Left cardiac atrium (tissue), 4 donors: ENCODE results near the gene SCAPER. TPM values are rescaled to one million over a fixed set of nuclear protein-coding genes. Genes with fewer than 3 reads are reported as not detected.

ENCODE experiments used
- ATAC-seq, 2 donors: fragments of 200-7000 bp; cut with Tn5 transposase; one replicate each; pipeline ENCODE4 v1.9.1; 2020; ENCODE audit warnings: mild to moderate bottlenecking in 2 of 2, moderate library complexity in 2 of 2
- DNase-seq: peaks from one replicate; pipeline ENCODE4 v3.0.0-alpha.2; 2020
- intact Hi-C, 2 donors: fragments of 100-400 bp; cut with DNase I; formaldehyde crosslinking; loops; one replicate each; pipeline versions ENCODE4 v1.14.1 to v1.15.1; 2022 to 2023
- total RNA-seq, 2 donors: library from RNA; stranded (reverse); fragmentation: NEBNext Ultra II Directional; extraction: Animal tissue kit (Norgen Biotek cat#: 25700); gene quantifications; one replicate each; pipeline ENCODE4 v1.2.1, GENCODE V29; 2021
- donor health status: DM: no; HTN: yes; CAD: no.
- donor health status: DM: no; HTN: yes; CAD: no; lungs with severe emphysema.
- donor health status: DM: yes; HTN: yes; CAD: no.
- donor health status: Dilated cardiomyopathy.

SCAPER gene
- total RNA-seq, 2 donors from 2014 or later, result 28.9 to 30.1 TPM

DNA sequence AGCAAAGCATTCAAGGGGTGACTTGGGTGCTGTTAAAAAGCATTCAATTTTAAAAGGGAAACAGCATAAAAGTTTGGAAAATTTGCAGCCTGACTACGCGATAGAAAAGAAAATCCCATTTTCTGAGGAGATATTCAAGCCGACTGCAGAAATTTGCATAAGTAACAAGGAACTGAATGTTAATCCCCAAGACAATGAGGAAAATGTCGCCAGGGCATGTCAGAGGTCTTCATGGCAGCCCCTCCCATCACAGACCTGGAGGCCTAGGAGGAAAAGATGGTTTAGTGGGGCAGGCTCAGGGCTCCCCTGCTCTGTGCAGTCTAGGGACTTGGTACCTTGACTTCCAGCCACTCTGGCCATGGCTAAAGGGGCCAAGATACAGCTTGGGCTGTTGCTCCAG is 475.5 kb downstream of the SCAPER start:
- DNase-seq (no peak), ATAC-seq (no peak)
- intact Hi-C loops, result no loop called here

DNA sequence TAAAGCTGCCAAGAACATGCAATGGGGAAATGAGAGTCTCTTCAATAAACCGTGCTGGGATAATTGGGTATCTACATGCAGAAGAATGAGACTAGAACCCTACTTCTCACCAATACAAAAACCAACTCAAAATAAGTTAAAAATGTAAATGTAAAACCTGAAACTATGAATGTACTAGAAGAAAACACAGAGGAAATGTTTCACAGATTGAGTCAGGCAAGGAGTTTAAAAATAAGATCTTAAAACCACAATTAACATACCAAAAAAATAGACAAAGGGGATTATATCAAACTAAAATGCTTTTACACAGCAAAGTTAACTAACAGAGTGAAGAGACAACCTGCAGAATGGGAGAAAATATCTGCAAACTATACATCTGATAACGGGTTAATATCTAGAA is 478.2 kb downstream of the SCAPER start:
- no peak for ATAC-seq
- intact Hi-C loops, result no loop called here
- no peak for DNase-seq

DNA sequence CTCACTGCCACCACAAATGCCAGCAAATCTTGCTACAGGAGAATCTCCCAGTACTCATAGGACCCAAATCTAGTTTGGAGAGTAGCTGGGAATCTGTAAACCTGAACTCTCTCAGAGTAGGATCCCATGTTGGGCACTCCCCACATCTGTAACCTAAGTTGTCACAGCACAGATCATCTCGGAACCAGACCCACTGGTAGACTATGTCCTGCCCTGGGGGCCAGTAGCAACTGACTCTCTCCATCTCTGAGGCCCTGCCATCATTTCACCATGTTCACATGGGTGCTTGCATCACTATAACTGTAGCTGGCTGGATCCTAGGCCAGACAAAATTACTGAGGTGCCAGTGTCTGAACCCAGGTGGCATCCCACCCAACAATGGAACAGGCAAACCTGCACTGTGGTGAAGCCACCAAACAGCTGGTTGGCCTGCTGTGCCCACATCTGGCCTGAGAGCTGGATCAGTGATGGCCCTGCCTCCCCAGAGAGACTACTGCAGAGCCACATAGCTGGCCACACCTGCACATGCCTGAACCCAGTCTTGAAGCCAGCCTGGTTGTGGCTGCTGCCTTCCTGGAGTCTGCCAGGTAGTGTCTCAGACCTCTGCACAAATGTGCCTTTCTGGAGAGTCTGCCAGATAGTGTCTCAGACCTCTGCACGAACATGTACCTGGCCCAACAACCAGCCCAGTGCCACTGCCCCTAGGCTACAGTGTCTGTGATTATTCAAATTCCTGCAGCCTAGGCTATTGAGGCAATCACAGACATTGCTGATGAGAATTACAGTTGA is 486.6 kb downstream of the SCAPER start:
- no peak for DNase-seq
- intact Hi-C loops, result no loop called here
- no peak for ATAC-seq

DNA sequence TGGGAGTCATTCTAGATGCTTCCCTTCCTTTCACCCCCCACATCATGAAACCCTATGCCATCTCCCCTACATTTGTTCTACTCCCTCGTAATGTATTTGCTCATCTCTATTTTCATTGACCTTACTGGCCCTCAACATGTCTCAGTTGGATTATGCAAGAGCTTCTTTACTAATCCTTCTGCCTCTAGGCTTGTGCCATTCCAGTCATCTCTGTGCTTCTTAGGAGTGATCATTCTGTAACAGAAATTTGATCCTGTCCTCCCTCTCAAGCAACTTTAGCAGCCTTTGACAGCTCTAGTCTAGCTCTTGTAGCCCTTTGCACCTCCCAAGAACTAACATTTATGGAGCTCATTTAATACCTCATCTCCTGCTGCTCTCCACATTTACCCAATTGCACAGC is 503.9 kb downstream of the SCAPER start:
- DNase-seq, result no peak
- no peak for ATAC-seq
- intact Hi-C loops, result no loop called here

DNA sequence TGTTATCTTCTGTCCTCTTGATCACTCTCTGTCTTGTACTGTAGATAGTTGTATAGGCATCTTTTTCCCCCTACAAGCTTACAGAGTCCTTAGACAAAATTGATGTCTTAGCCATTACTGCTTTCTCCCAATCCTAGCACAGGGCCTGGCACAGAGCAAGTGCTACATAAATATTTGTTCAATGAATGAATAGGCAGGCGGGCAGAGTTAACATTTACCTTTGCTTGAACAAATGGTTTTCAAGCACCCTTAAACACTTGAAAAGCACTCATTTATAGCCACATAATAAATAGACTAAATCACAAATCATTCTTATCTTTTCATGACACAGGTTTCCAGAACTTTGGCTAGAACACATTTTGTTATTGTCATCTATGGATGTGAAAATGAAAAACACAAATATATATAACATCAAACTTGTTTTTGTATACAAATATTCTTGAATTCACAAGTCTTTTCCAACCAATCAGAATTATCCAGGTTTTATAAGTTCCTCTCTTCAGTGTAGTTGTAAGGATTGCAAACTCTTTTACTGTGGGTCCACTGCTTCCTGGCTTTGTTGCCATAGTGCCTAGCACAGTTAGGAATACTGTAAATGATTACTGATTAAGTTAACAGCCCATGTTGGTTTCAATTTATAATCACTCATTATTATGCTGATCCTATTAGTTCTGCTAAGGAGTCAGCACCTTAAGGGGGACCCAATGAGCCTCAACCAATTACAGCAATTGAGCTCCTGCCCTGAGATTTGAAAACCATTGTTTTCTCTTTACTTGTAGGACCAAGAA is 506.6 kb downstream of the SCAPER start:
- ATAC-seq, result no peak
- DNase-seq, result no peak
- intact Hi-C loops, result no loop called here

DNA sequence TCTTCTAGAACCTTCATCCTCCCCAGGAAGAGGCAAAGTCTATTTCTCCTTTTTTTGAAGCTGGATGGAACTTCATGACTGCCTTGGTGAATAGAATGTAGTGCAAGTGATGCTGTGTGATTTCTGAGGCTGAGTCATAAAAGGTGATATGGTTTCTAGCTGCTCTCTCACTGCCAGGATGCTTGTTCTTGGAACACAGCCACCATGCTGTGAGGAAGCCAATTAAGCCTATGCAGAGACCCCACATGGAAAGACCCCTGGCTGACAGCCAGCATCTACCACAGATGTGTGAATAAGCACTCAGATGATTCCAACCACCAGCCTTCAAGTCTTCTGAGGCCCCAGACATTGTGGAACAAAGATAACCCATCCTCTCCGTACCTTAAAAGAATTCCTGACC is 511.5 kb downstream of the SCAPER start:
- ATAC-seq, result no peak
- intact Hi-C loops, result no loop called here
- DNase-seq, result no peak

DNA sequence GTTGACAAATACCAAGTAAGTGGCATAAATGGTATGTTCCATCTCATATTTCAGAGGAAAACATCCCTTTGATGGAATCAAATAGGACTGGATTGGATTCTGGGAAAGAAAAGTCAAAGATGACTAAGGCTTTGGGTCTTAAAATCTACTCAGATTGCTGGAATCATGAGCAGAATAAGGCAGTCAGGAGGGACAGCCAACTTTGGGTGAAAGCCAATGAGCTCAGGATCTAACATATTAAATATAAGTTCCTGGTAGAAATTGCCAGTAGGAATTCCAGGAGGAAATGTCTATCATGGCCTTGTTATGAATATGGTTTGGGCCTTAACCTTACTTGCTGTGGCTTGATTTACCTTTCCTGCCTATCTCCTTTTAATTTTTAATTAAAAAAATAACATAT is 513.3 kb downstream of the SCAPER start:
- ATAC-seq (no peak), DNase-seq (no peak)
- intact Hi-C loops, result no loop called here

DNA sequence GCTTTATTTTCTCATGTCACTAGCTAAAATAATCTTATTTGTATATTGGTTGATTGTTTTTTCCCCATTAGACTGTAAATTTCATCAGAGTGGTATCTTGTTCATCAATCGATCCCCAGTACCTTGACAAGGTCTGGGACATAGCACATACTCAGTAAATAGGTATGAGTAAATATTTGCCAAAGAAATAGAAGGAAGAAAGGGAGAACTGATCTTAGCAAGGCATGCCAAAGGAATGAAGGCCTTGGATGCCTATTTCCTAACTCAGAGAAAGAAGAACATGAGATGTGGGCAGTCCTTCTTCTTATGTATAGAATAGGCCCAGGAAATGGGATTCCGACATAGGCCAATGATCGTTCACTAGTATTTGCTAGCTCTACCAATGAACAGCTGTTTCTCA is 513.8 kb downstream of the SCAPER start:
- intact Hi-C loops, result no loop called here
- DNase-seq, result no peak
- ATAC-seq, result no peak

DNA sequence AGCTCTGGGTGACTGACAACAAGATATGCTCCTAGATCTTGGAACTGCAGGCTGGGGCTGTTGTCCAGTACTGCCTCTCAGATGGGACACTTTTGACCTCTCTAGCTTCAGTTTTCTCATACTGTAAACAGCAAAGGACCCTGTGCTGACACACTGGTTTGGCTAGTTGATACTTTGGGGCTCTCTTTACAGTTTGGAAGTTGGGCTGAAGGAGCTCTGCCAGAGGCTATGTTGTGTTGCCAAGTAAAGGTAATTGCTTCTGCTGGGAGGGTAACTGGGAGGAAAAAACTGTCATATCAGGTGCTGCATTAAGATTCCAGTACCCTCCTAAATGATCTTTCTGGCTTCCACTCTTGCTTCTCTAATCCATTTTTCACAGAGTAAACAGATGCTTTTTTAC is 514.6 kb downstream of the SCAPER start:
- ATAC-seq (no peak), DNase-seq (no peak)
- intact Hi-C loops, result no loop called here

DNA sequence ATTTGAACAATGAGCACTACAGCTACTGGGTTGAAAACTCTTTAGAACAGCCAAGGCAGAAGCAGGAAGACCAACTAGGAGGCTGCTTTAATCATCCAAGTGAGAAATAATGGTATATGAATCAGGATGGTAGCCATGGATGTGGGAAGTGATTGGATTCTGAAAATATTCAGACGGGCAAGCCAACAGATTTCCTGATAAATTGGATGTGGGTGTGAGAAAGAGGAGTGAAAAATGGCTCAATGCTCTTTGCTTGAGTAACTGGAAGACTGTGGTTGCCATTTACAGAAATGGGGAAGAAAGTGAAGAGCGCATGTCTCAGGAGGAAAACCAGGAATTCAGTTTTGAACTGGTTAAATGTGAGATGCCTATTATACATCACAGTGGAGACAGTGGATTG is 518.2 kb downstream of the SCAPER start:
- no peak for ATAC-seq
- intact Hi-C loops, result no loop called here
- no peak for DNase-seq

DNA sequence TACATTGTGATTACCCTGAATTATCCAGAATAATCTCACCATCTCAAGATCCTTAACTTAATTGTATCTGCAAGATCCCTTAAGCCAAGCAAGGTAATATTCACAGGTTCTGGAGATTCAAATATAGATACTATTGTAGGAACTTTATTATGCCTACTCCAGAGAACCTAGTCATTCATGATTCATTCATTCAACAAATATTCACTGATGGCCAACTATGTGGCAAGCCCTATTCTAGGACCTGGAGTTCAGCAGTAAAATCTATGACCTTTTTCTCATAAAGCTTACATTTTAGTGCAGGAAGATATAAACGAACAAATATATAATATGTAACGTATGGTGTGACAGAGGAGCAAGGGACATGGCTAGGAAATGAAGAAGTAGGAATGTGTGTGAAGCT is 519.0 kb downstream of the SCAPER start:
- no peak for DNase-seq
- no peak for ATAC-seq
- intact Hi-C loops, result no loop called here

DNA sequence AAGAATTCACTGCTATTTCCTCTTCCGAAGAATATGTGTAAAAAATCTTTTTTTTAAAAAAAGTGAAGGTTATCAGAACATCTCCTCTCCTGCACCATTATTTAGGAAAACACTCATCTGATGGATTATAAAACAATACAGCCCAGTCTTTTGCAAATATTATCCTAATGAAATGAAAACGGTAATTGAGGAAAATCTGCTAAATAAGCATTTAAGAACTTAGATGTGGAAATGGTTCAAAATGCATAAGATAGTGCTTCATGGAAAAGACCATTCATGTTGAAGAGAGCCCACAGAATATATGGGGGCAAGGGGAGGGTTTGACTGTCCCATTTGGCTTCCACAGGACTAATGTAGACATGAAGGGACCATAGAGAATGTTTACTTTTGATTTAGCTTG is 520.7 kb downstream of the SCAPER start:
- DNase-seq (no peak), ATAC-seq (no peak)
- intact Hi-C loops, result no loop called here

DNA sequence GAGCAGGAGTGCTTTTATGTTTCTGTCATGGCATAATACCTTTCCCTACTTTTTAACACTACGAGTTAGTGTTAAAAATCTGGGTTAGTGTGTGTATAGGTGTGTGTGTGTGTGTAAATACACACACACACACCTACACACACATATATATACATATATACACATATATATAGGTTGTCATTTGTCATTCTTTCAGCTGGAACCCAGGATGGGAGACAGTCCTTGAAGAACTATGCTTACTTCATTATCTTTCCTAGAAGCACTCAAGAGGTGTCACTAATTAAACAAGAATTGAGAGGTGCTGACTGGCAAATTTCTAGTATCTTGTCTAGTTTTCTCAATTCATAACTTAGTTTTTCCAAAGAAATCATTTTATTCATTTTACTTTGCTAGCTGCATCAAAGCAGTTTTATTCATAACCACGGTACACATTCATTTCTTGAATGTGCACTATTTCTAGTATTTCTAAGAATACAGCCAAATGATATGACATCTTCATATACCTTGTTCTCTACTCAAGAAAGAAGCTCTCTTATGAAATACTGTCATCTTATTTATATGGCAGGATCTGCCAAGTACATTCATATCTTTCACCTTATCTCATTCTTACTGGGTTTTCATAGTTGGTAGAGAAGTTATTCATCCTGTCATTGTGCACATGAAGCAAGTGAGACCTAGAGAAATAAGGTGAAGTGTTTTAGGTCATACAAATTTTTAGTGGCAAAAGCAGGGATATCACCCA is 522.0 kb downstream of the SCAPER start:
- ATAC-seq (no peak), DNase-seq (no peak)
- intact Hi-C loops, result no loop called here

DNA sequence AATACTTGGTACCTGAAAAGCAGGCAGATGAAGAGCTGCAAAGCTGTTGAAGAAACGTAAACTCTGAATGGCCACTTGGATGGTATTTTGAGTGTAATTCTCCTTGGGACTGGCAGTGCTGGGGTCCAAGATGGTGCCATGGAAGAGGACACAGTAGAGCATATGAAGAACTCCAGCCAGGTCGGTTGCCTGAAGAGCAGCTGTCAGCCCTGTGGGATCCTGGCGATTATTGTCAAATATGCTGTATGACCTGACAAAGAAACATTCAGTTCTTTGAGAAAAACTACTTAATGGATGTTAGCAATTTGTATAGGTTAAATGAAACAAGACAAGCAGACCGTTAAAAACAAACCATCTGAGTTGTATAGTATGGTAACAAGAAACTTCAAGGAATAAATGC is 523.8 kb downstream of the SCAPER start:
- intact Hi-C loops, result no loop called here
- DNase-seq (no peak), ATAC-seq (no peak)

DNA sequence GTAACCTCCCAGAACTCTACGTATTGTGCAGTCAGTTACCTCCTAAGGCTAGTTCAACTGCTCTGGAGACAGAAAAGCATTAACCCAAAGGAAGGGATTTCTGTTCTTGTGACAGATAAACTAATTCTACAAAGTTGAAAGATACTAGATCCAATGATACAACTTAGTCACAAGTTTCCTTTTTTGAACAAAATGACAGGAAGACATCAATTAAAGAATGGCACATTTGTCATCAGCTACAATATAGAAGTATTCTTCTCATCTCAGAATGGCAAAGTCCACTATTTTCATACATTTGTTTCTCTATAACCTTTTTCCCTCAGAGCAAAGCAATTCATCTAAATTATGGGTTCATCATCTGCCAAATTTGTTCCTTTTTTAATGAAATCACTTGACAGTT is 524.9 kb downstream of the SCAPER start:
- DNase-seq, result no peak
- intact Hi-C loops, result no loop called here
- ATAC-seq, result no peak

DNA sequence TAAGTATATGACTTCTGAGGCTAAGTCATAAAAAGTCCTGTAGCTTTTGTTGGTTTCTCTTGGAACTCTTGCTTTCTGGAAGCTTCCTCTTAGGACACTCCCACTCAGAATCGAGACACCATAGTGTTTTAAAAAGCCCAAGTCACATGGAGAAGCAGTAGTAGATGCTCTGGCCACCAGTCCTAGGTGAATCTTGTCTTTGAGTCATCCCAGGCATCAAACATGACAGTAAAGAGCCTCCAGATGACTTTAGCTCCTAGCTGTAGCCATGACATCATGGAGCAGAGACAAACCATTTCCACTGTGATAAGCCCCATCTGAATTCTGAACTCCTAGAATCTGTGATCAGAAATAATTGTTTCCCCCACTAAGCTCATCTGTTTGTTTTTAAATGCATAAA is 526.4 kb downstream of the SCAPER start:
- intact Hi-C loops, result no loop called here
- DNase-seq (no peak), ATAC-seq (no peak)

DNA sequence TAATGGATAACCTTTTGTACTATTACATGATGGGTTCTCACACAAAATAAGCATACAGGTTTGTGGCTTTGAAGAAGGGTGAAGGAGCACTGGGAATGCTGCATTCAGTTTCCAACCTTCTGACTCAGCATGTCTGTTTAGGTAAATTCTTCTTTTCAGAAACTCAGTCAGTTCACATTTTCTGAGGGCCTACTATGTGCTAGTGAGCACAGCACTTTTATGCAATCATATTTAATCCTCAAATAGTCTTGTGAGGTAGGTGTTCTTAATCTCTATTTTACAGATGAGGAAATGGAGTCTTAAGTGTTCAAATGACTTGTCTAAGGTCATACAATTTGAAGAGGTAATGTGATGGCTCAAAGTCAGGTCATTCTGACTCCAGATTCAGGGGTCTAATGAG is 527.4 kb downstream of the SCAPER start:
- DNase-seq, result no peak
- intact Hi-C loops, result no loop called here
- ATAC-seq, result no peak

DNA sequence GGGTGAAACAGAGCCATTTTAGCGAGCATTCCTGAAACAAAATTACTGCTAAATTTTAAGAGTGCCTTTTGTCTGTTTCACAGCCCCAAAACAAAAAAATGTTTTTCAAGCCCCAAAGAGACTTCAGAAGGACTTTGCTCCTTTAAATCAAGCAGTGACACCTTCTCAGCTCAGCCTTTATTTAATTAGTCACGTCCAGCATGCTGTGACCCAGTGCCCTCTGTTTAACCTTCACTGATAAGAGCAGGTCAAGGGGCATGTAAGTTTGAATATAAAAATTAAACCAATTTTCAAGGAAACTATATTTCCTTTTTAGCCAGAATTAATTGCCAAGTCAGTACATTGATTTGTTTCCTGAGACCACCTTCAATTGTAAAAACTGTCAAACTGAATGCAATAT is 527.9 kb downstream of the SCAPER start:
- intact Hi-C loops, result no loop called here
- DNase-seq (no peak), ATAC-seq (no peak)

DNA sequence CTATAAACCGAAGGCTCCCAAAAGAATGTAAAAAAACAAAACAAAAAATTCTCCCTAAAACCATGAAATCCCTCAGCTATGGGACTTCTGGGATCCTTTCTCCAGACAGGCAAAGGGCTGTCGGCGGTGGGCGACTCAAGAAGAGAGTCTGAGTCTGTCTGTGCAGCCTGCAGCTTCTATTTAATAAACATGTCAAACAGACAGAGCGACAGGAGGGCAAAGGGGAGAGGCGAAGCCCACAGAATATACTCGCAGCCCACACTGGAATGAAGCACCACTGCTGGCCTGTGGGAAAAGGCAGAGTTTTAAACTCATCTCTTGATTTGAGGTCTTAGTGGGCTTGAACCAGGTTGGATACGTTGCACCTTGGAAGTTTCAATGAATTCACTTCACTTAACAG is 528.3 kb downstream of the SCAPER start:
- ATAC-seq, result no peak
- intact Hi-C loops, result no loop called here
- no peak for DNase-seq

DNA sequence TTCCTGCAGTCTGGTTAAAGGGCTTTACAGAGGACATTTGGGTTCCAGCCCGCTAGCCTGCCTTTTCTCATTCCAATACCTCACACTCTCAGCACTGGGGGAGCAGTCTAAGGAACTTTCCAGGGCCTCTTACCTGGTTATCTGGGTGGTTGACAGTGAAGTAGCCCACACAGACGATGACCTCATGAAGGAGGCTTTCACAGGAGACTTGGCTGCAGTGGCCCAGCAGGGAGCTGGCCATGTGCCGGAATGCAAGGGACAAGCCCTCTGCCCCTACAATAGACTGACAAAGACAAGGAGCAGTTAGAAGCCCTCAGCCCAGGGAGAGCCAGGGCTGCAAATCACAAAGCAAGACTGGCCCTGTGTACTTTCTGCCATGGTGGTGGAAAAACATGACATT is 529.1 kb downstream of the SCAPER start:
- DNase-seq (no peak), ATAC-seq (no peak)
- intact Hi-C loops, result no loop called here
